CD8-positive, alpha-beta memory T cell (primary cell): ENCODE data around the gene IBA57. TPM values are rescaled to one million over a fixed set of nuclear protein-coding genes. Genes with fewer than 3 reads are reported as not detected.

Experiments used
- CTCF ChIA-PET: fragments of 350-600 bp; sonication (Branson Sonifier 250); formaldehyde crosslinking; loops from one replicate; lab custom pipeline; 2021; ENCODE audit warnings: antibody characterized with exemption; lab: Charles Lee
- POLR2A ChIA-PET: fragments of 350-600 bp; sonication (Branson Sonifier 250); formaldehyde crosslinking; loops from one replicate; lab custom pipeline; 2021; ENCODE audit warnings: antibody characterized with exemption; lab: Charles Lee
- DNase-seq, 5 donors: peaks; one replicate each; pipeline versions ENCODE4 v3.0.0 to v3.0.0-alpha.2; 2020 to 2022; ENCODE audit warnings: mixed read lengths in 1 of 5
- H3K27ac ChIP-seq: one replicate; pipeline ENCODE4 v1.7.0; 2013; ENCODE audit warnings: low read depth, mild to moderate bottlenecking, low read length, moderate library complexity
- H3K27me3 ChIP-seq: 2 replicates; pipeline ENCODE4 v1.7.0; 2013; ENCODE audit warnings: low read length, mild to moderate bottlenecking; ENCODE audit not compliant: insufficient read depth, poor library complexity, severe bottlenecking
- H3K36me3 ChIP-seq: 2 replicates; pipeline ENCODE4 v1.7.0; 2013; ENCODE audit warnings: mild to moderate bottlenecking, low read length, moderate library complexity; ENCODE audit not compliant: insufficient read depth
- H3K4me1 ChIP-seq: 2 replicates; pipeline ENCODE4 v1.7.0; 2013; ENCODE audit warnings: mild to moderate bottlenecking, low read length, moderate library complexity; ENCODE audit not compliant: insufficient read depth
- H3K4me3 ChIP-seq: 2 replicates; pipeline ENCODE4 v1.7.0; 2013; ENCODE audit warnings: mild to moderate bottlenecking, low read length
- H3K9me3 ChIP-seq: 2 replicates; pipeline ENCODE4 v1.7.0; 2013; ENCODE audit warnings: mild to moderate bottlenecking, low read length
- H3K27ac Mint-ChIP-seq, 8 donors: one replicate each; pipeline ENCODE4 v1.8.0; 2020 to 2021; ENCODE audit warnings: mixed read lengths in 8 of 8, mild to moderate bottlenecking in 6 of 8, inconsistent platforms in 3 of 8, moderate library complexity in 3 of 8
- H3K27me3 Mint-ChIP-seq, 2 donors: one replicate each; pipeline ENCODE4 v1.8.0; 2020 to 2021; ENCODE audit warnings: mixed read lengths in 2 of 2, mild to moderate bottlenecking in 1 of 2, moderate library complexity in 1 of 2
- H3K36me3 Mint-ChIP-seq, 3 donors: one replicate each; pipeline ENCODE4 v1.8.0; 2020 to 2021; ENCODE audit warnings: mixed read lengths in 3 of 3, inconsistent platforms in 1 of 3, mild to moderate bottlenecking in 1 of 3
- H3K4me1 Mint-ChIP-seq, 3 donors: one replicate each; pipeline ENCODE4 v1.8.0; 2020 to 2021; ENCODE audit warnings: mixed read lengths in 3 of 3, inconsistent platforms in 1 of 3, mild to moderate bottlenecking in 1 of 3
- H3K4me3 Mint-ChIP-seq, 7 donors: one replicate each; pipeline ENCODE4 v1.8.0; 2020 to 2021; ENCODE audit warnings: mixed read lengths in 7 of 7, mild to moderate bottlenecking in 6 of 7, moderate library complexity in 4 of 7, inconsistent platforms in 2 of 7
- H3K9me3 Mint-ChIP-seq, 5 donors: one replicate each; pipeline ENCODE4 v1.8.0; 2020 to 2022; ENCODE audit warnings: mixed read lengths in 5 of 5, mild to moderate bottlenecking in 3 of 5, moderate library complexity in 2 of 5, inconsistent platforms in 1 of 5
- polyA plus RNA-seq: library from polyadenylated mRNA; unstranded; fragments of 300-500 nt; fragmentation: Illumina TruSeq; gene quantifications from one replicate; pipeline ENCODE4 v1.2.3, GENCODE V29; 2021
- total RNA-seq, 2 experiments: library from RNA; stranded (reverse); gene quantifications; one replicate each; pipeline ENCODE4 v1.2.3, GENCODE V29; 2021

Gene IBA57
- total and polyA plus RNA-seq, 3 experiments from 2014 or later, result 5.4 to 13.6 (median 12.6) TPM

DNA sequence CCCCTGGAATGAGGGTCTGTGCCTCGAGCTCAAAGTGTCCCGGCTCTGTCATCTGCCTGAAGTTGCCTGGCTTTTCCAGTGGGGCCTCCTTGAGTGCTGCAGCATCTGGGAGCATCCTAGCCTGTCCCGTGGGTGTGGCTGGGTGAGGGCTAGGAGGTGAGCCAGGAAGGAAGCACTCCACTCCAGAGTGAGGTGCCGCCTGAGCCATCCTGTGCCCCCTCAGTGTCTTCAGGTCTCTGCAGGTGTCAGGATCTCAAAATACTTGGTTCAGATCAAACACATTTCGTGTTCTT is 11.5 kb downstream of the IBA57 start:
- Histone ChIP-seq H3K4me3 (no peak overlapping the region), H3K27me3 (no peaks in the 10 kb centered on the region), H3K4me1 (no peaks in the 10 kb centered on the region), H3K36me3 (no peaks in the 10 kb centered on the region), H3K9me3 (no peaks in the 10 kb centered on the region), H3K27ac (no peak overlapping the region)
- Mint-ChIP-seq H3K9me3 (no peaks in the 10 kb centered on the region), H3K36me3 (peaks cover 0 to 22% (median 4%) of the 10 kb centered on the region in 3 donors), H3K27me3 (no peaks in the 10 kb centered on the region), H3K4me3 (no peak overlapping the region), H3K27ac (peak overlapping the region in 1 of 8 donors; percentile 21), H3K4me1 (peaks cover 7 to 13% (median 10%) of the 10 kb centered on the region in 3 donors)
- POLR2A ChIA-PET, result interaction anchor here (0.7 to 1.0 kb wide), 2 partner anchors 9 to 24 kb away, joined by 4 to 5 read pairs; no protein-coding TSS in a partner anchor
- CTCF ChIA-PET, result interaction anchor here (2.2 kb wide), 1 partner anchor 12 kb away, joined by 11 read pairs; the partner anchor contains the start of gene IBA57
- no peak for DNase-seq

DNA sequence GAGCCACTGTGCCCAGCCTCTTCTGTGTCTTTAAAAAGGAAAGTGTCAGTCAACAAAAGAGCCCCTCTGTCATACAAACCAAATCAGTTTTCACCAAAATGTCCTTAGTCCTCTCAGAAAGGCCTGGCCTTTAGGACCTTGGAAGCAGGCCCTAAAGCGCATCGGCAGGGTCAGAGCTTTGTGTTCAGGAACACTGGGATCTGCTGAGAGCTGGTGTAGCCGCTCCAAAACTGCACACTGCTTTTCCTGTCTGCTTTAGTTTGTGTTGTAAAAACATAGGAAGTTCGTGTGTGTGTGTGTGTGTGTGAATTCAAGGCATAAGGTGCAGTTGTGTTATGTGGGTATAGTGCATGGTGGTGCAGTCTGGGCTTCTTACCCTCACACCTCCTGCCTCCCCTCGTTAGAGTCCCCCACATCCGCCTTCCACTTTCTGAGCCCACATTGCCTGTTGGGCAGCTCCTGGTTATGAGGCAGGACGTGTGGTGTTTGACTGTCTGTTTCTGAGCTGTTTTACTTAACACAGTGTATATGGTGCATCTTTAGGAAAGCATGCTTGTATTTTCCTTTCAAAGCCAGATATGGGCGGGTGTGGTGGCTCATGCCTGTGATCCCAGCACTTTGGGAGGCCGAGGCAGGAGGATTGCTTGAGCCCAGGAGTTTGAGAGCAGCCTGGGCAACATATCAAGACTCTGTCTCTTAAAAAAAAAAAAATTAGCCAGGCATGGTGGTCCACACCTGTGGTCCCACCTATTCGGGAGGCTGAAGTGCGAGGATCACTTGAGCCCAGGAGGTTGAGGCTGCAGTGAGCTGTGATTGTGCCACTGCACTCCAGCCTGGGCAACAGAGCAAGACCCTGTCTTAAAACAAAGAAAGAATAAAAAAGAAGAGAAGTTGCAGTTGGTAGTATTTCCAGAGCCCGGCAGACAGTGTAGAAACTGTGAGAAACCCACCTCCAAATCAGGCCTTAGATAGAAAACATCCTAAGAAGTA is 12.4 kb downstream of the IBA57 start:
- Mint-ChIP-seq H3K4me1 (peaks cover 3 to 4% (median 4%) of the 10 kb centered on the region in 3 donors), H3K9me3 (no peaks in the 10 kb centered on the region), H3K27me3 (no peaks in the 10 kb centered on the region), H3K4me3 (no peak overlapping the region), H3K27ac (peak overlapping the region in 2 of 8 donors; percentile 31 to 79), H3K36me3 (peaks cover 0 to 16% (median 2%) of the 10 kb centered on the region in 3 donors)
- no peaks in the 10 kb centered on the region for H3K36me3 ChIP-seq
- no peak for DNase-seq
- H3K27me3 ChIP-seq, result no peaks in the 10 kb centered on the region
- H3K27ac ChIP-seq, result no peak overlapping the region
- ChIA-PET CTCF (interaction anchor here (2.2 kb wide), 1 partner anchor 12 kb away, joined by 11 read pairs; the partner anchor contains the start of gene IBA57), POLR2A (interaction anchor here (0.7 kb wide), 1 partner anchor 25 kb away, joined by 5 read pairs; no protein-coding TSS in a partner anchor)
- no peak overlapping the region for H3K4me3 ChIP-seq
- H3K4me1 ChIP-seq, result no peaks in the 10 kb centered on the region
- no peaks in the 10 kb centered on the region for H3K9me3 ChIP-seq

DNA sequence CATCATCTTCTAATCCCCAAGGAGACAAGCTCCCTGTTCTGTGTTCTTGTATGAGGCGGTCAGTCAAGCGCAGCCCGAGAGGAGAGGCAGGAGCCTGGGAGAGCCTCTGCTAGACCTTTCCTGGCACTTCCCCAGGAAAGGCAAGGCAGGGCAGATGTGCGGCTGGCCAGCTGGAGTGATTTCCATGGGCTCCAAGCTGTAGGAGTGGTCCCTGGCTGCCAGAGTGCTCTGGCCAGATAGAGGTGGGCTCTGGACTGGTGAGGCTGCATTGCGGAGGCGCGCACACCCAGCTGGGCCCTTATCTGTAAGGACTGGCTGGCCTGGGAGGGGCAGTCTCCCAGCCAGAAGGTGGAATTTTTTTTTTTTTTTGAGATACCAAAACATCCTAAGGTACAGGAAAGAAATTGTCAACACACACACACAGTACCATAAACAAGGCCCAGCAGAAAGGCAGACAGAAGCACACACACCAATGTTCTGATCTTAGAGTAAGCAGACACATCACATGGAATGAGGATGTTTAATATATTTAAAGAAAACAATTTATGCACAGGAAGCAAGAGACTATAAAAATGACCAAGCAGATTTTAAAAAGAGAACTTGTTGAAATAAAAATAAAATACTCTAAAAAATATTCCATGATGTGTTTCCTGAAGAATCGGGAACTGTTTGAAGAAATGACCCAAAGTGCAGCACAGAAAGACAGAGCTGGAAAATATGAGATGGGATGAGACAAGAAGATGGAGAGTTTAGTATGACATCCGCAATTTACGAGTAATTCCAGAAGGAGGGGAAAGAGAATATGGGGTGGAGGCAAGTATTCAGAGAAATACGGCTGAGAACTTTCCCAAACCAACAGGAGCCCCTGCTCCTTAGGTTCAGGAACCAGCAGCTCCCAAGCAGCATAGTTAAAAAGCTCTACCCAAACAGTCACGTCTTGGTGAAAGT is 13.4 kb downstream of the IBA57 start:
- ChIA-PET CTCF (interaction anchor here (1.1 to 2.2 kb wide), 4 partner anchors 11 to 279 kb away, joined by 3 to 11 read pairs (median 4); partner anchors contain the start of gene IBA57), POLR2A (no interaction called here)
- no peaks in the 10 kb centered on the region for H3K9me3 Mint-ChIP-seq
- H3K4me1 ChIP-seq, result no peaks in the 10 kb centered on the region
- H3K4me1 Mint-ChIP-seq, result peaks cover 4 to 7% (median 4%) of the 10 kb centered on the region in 3 donors
- H3K27ac Mint-ChIP-seq, result peak overlapping the region in 5 of 8 donors; percentile 3 to 46 (median 26)
- H3K4me3 ChIP-seq, result no peak overlapping the region
- peak overlapping the region in 1 of 7 donors; percentile 38 for H3K4me3 Mint-ChIP-seq
- no peaks in the 10 kb centered on the region for H3K9me3 ChIP-seq
- H3K36me3 ChIP-seq, result no peaks in the 10 kb centered on the region
- H3K27me3 Mint-ChIP-seq, result no peaks in the 10 kb centered on the region
- DNase-seq, result no peak
- no peaks in the 10 kb centered on the region for H3K27me3 ChIP-seq
- H3K36me3 Mint-ChIP-seq, result peaks cover 0 to 16% (median 2%) of the 10 kb centered on the region in 3 donors
- H3K27ac ChIP-seq, result no peak overlapping the region

DNA sequence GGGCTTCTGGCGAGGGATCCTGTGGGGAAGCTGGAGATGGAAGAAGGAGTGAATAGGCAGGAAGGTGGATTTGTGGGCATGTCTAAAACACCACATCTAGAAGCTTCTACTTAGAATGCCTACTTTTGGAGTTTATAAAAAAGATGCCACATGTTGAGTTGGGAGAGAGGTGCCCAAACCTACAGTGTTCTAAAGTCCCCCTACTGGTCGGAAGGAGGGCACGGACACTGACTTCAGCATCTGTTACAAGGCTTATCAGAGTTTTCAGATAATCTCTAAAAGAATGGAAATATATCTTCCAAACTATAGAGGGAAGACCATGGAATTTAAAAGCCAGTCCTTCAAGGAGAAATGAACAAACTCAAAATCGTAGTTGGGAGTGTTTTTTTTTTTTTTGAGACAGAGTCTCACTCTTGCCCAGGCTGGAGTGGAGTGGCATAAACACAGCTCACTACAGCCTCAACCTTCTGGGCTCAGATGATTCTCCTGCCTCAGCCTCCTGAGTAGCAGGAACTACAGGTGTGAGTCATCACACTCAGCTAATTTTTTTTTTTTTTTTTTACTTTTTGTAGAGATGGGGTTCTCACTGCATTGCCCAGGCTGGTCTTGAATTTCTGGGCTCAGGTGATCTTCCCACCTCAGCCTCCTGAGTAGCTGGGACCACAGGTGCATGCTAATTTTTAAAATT is 14.8 kb downstream of the IBA57 start:
- Histone ChIP-seq H3K36me3 (no peaks in the 10 kb centered on the region), H3K4me3 (no peak overlapping the region), H3K4me1 (peaks cover 4% of the 10 kb centered on the region), H3K27me3 (no peaks in the 10 kb centered on the region), H3K9me3 (no peaks in the 10 kb centered on the region), H3K27ac (no peak overlapping the region)
- H3K36me3 Mint-ChIP-seq, result peaks cover 0 to 13% (median 2%) of the 10 kb centered on the region in 3 donors
- POLR2A ChIA-PET, result no interaction called here
- H3K27me3 Mint-ChIP-seq, result no peaks in the 10 kb centered on the region
- DNase-seq, result no peak
- H3K4me3 Mint-ChIP-seq, result no peak overlapping the region
- no peaks in the 10 kb centered on the region for H3K9me3 Mint-ChIP-seq
- peak overlapping the region in 2 of 8 donors; percentile 15 to 61 for H3K27ac Mint-ChIP-seq
- CTCF ChIA-PET, result interaction anchor here (0.7 to 1.5 kb wide), 3 partner anchors 12 to 43 kb away, joined by 3 to 5 read pairs (median 4); partner anchors contain the start of gene GUK1
- peaks cover 9 to 13% (median 12%) of the 10 kb centered on the region in 3 donors for H3K4me1 Mint-ChIP-seq

DNA sequence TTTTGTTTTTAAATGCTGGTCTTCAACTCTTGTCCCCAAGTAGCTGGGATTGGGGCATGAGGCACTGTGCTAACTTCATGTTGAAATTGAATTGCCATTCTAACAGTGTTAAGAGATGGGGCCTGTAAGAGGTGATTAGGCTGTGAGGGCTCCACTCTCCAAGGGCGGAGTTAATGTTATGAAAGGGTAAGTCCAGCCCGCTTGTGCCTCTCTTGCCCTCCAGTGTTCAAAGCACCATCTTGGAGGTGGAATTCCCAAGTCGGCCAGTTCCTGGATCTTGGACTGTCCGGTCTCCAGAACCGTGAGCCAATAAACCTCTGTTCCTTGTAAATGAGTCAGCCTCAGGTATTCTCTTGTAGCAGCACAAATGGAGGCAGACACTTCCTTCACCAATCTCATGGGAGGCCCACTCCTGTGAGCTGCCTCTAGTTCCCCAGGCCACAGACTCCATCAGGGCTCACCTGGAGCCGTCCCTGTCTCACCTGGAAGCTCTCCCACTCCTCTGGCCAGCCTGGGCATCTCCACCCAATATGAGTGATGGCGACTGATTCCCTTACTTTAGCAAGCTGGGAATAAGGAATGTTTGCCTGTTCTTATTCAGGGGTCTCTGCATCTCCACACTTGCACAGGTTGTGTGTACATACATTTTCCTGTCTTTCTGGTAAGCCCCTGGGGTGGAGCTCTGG is 15.5 kb downstream of the IBA57 start:
- ChIA-PET POLR2A (no interaction called here), CTCF (interaction anchor here (0.7 to 1.5 kb wide), 4 partner anchors 13 to 44 kb away, joined by 3 to 5 read pairs (median 4); partner anchors contain the start of gene GUK1)
- H3K36me3 Mint-ChIP-seq, result peaks cover 0 to 12% (median 2%) of the 10 kb centered on the region in 3 donors
- H3K9me3 Mint-ChIP-seq, result no peaks in the 10 kb centered on the region
- H3K27ac ChIP-seq, result no peak overlapping the region
- H3K4me1 ChIP-seq, result peaks cover 11% of the 10 kb centered on the region
- H3K27me3 ChIP-seq, result no peaks in the 10 kb centered on the region
- peak overlapping the region in 1 of 8 donors; percentile 20 for H3K27ac Mint-ChIP-seq
- DNase-seq, result no peak
- H3K4me3 ChIP-seq, result no peak overlapping the region
- no peak overlapping the region for H3K4me3 Mint-ChIP-seq
- peaks cover 15 to 20% (median 19%) of the 10 kb centered on the region in 3 donors for H3K4me1 Mint-ChIP-seq
- H3K27me3 Mint-ChIP-seq, result no peaks in the 10 kb centered on the region
- H3K36me3 ChIP-seq, result no peaks in the 10 kb centered on the region
- no peaks in the 10 kb centered on the region for H3K9me3 ChIP-seq

DNA sequence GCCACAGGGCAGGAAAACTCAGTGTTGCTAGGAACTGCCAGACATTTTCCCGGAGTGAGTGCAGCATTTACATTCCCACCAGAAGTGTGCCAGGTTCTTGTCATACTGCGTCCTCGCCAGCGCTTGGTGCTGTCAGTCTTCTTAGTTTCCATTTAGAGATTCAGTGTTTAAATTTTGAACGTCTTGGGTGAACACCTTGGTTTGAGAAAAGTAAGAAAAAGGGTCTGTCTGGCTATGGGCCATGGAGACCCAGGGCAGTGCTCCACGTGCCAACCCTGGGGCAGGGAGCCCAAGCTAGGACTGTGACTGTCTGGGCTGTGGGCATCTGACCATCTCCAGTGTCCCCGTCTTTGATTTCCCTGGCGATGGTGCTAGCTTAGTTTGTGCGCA is 16.0 kb downstream of the IBA57 start:
- H3K36me3 ChIP-seq, result no peaks in the 10 kb centered on the region
- ChIA-PET POLR2A (no interaction called here), CTCF (interaction anchor here (1.0 kb wide), 1 partner anchor 15 kb away, joined by 3 read pairs; no protein-coding TSS in a partner anchor)
- H3K27me3 ChIP-seq, result no peaks in the 10 kb centered on the region
- H3K4me1 ChIP-seq, result peaks cover 16% of the 10 kb centered on the region
- Mint-ChIP-seq H3K9me3 (no peaks in the 10 kb centered on the region), H3K27ac (peak overlapping the region in 1 of 8 donors; percentile 20), H3K4me1 (peaks cover 21 to 25% (median 24%) of the 10 kb centered on the region in 3 donors), H3K36me3 (peaks cover 0 to 12% (median 2%) of the 10 kb centered on the region in 3 donors), H3K4me3 (peak overlapping the region in 1 of 7 donors; percentile 16), H3K27me3 (no peaks in the 10 kb centered on the region)
- no peak for DNase-seq
- no peak overlapping the region for H3K27ac ChIP-seq
- H3K9me3 ChIP-seq, result no peaks in the 10 kb centered on the region
- no peak overlapping the region for H3K4me3 ChIP-seq
